OCI-LY7 (cell line): ENCODE data around the gene BBLN. TPM values are rescaled to one million over a fixed set of nuclear protein-coding genes. Genes with fewer than 3 reads are reported as not detected.

Source experiments
- BruUV-seq: library from RNA; stranded (reverse); fragments of 400-500 nt; replicated peaks from 2 replicates; lab custom pipeline; 2021; lab: Mats Ljungman, UMichigan
- CTCF ChIA-PET: fragments of 300-600 bp; sonication (Branson Sonifier 250); formaldehyde crosslinking; loops from one replicate; lab custom pipeline; 2022; ENCODE audit warnings: antibody characterized with exemption; ENCODE audit not compliant: unreplicated experiment; lab: Charles Lee
- POLR2A ChIA-PET: fragments of 300-600 bp; sonication (Branson Sonifier 250); formaldehyde crosslinking; loops from one replicate; lab custom pipeline; 2022; ENCODE audit warnings: antibody characterized with exemption; lab: Charles Lee
- DNase-seq: peaks from one replicate; pipeline ENCODE4 v3.0.0-alpha.2; 2015; ENCODE audit warnings: low spot score
- H2AFZ ChIP-seq: fragments of 200-600 bp; sonication (generic), shearing (Covaris generic); 2 replicates; pipeline ENCODE4 v1.6.1; 2014; ENCODE audit warnings: mild to moderate bottlenecking, antibody characterized with exemption, low read length, moderate library complexity
- H3K27ac ChIP-seq: fragments of 200-600 bp; sonication (generic); 2 replicates; pipeline ENCODE4 v1.5.1; 2014; ENCODE audit warnings: mixed run types, low read depth, mild to moderate bottlenecking, moderate library complexity, low read length, inconsistent platforms; ENCODE audit not compliant: poor library complexity, severe bottlenecking
- H3K36me3 ChIP-seq: fragments of 200-600 bp; sonication (generic); 2 replicates; pipeline ENCODE4 v1.6.1; 2014; ENCODE audit warnings: mild to moderate bottlenecking, antibody characterized with exemption, low read length, moderate library complexity, mixed read lengths; ENCODE audit not compliant: insufficient read depth
- H3K4me1 ChIP-seq: fragments of 200-600 bp; sonication (generic); 2 replicates; pipeline ENCODE4 v1.5.1; 2014; ENCODE audit warnings: mild to moderate bottlenecking, low read length; ENCODE audit not compliant: insufficient read depth, poor library complexity, severe bottlenecking
- H3K4me2 ChIP-seq: fragments of 200-600 bp; sonication (generic); 2 replicates; pipeline ENCODE4 v1.6.1; 2014; ENCODE audit warnings: mild to moderate bottlenecking, low read length
- H3K4me3 ChIP-seq: fragments of 200-600 bp; sonication (generic); 2 replicates; pipeline ENCODE4 v1.5.1; 2014; ENCODE audit warnings: mild to moderate bottlenecking, low read depth, low read length; ENCODE audit not compliant: poor library complexity, severe bottlenecking
- H3K79me2 ChIP-seq: fragments of 200-600 bp; sonication (generic); 2 replicates; pipeline ENCODE4 v1.6.1; 2016; ENCODE audit warnings: low read depth, mild to moderate bottlenecking, low read length, moderate library complexity, mixed read lengths; ENCODE audit not compliant: insufficient read depth
- H3K9me2 ChIP-seq: fragments of 200-600 bp; sonication (generic); 2 replicates; pipeline ENCODE4 v1.6.1; 2016; ENCODE audit warnings: mild to moderate bottlenecking, low read length, mixed read lengths; ENCODE audit not compliant: insufficient read depth
- H3K9me3 ChIP-seq: fragments of 200-600 bp; sonication (generic); 2 replicates; pipeline ENCODE4 v1.6.1; 2014; ENCODE audit warnings: mild to moderate bottlenecking, mixed run types, low read length, mixed read lengths
- H4K20me1 ChIP-seq: fragments of 200-600 bp; sonication (generic); 2 replicates; pipeline ENCODE4 v1.6.1; 2014; ENCODE audit warnings: mild to moderate bottlenecking, antibody characterized with exemption, low read length, moderate library complexity, mixed read lengths; ENCODE audit not compliant: insufficient read depth
- EZH2phosphoT487 ChIP-seq: fragments of 200-600 bp; sonication (generic); IDR thresholded peaks from 2 replicates; pipeline ENCODE4 v1.6.1; 2018; ENCODE audit warnings: low read depth, borderline replicate concordance, mild to moderate bottlenecking, mixed run types, antibody characterized with exemption, low read length, moderate library complexity, mixed read lengths
- intact Hi-C: fragments of 100-400 bp; cut with micrococcal nuclease; formaldehyde crosslinking; loops from one replicate; pipeline ENCODE4 v1.10.0; 2022; ENCODE audit not compliant: unreplicated experiment
- total RNA-seq, 2 experiments: library from RNA; depleted of rRNA in 1 of 2; stranded (reverse); fragments of >200 nt in 1 of 2; shearing (Covaris generic) in 1 of 2; gene quantifications; 2 replicates each; pipeline ENCODE4 v1.2.3, GENCODE V29; 2014 to 2022
- TF ChIP-seq, protein P1 (sequence below): fragments of 200-600 bp; sonication (generic); conservative IDR thresholded peaks from 2 replicates; pipeline ENCODE4 v1.5.1; 2014; ENCODE audit warnings: mild to moderate bottlenecking, antibody characterized with exemption, low read length, moderate library complexity, mixed read lengths

The BBLN gene
- total RNA-seq, 2 experiments from 2014 or later, result 66.9 to 104 TPM

DNA sequence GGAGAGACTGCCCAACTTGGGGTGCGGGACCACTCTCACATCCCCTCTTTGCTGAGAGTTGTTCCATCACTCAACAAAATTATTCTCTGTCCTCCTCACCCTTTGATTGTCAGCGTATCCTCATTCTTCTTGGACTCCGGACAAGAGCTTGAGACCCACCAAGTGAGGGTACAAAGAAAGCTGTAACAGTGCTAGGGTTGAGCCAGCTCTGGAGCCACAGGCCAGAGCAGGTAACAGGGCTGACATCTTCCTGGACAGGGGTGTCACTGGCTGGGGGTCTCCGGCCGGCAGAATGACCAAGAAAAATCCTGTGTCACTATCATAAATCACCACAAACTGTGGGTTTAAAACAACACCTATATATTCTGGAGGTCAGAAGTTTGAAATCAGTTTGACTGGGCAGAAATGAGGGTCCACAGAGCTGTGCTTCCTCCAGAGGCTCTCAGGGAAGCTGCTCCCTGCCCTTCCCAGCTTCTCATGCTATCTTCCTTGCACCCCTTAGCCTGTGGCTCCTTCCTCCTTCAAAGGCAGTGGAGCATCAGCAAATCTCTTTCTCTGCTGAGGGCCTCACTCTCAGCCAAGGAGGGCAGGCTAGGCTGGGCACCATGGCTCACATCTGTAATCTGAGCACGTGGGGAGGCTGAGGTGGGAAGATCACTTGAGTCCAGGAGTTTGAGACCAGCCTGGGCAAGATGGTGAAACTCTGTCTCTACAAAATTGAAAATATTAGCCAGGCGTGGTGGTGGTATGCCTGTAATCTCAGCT is 4.1 kb upstream of the BBLN start:
- BruUV-seq, result no TSS peak
- CTCF ChIA-PET, result no interaction called here

DNA sequence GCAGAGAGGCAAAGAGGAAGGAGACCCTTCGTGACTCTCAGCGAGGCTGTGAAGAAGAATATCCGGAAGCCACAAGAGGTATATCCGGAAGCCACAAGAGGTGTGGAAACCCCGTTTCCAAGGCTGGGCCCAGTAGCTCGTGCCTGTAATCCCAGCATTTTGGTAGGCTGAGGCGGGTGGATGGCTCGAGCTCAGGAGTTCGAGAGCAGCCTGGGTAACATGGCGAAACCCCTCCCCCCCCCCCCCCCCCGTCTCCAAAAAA is 612 bp upstream of the BBLN start:
- Histone ChIP-seq H2AFZ (peak overlapping the region; percentile 95), H3K9me3 (no peaks in the 10 kb centered on the region), H3K27ac (peak overlapping the region; percentile 41), H3K4me1 (peaks cover 14% of the 10 kb centered on the region), H3K4me3 (peak overlapping the region; percentile 70), H3K9me2 (no peaks in the 10 kb centered on the region), H3K79me2 (peaks cover 4% of the 10 kb centered on the region; the same call in 1 of the 2 replicates), H3K36me3 (peaks cover 23% of the 10 kb centered on the region), H3K4me2 (peak overlapping the region; percentile 88), H4K20me1 (no peaks in the 10 kb centered on the region)
- no TSS peak for BruUV-seq
- peak; percentile 31 for DNase-seq
- ChIA-PET POLR2A (interaction anchor here (0.6 kb wide), 2 partner anchors 17 to 175 kb away, joined by 3 to 5 read pairs; no protein-coding TSS in a partner anchor), CTCF (no interaction called here)
- intact Hi-C loops, result no loop called here
- TF ChIP-seq EZH2phosphoT487, result no peak
- TF ChIP-seq, protein P1, sequence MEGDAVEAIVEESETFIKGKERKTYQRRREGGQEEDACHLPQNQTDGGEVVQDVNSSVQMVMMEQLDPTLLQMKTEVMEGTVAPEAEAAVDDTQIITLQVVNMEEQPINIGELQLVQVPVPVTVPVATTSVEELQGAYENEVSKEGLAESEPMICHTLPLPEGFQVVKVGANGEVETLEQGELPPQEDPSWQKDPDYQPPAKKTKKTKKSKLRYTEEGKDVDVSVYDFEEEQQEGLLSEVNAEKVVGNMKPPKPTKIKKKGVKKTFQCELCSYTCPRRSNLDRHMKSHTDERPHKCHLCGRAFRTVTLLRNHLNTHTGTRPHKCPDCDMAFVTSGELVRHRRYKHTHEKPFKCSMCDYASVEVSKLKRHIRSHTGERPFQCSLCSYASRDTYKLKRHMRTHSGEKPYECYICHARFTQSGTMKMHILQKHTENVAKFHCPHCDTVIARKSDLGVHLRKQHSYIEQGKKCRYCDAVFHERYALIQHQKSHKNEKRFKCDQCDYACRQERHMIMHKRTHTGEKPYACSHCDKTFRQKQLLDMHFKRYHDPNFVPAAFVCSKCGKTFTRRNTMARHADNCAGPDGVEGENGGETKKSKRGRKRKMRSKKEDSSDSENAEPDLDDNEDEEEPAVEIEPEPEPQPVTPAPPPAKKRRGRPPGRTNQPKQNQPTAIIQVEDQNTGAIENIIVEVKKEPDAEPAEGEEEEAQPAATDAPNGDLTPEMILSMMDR, result no peak

More for the DNA sequence above, 4.1 kb upstream of the BBLN start:
- H3K79me2 ChIP-seq, result peaks cover 1% of the 10 kb centered on the region; the same call in 1 of the 2 replicates
- intact Hi-C loops, result no loop called here
- no peak overlapping the region for H3K27ac ChIP-seq
- no peaks in the 10 kb centered on the region for H3K9me2 ChIP-seq
- no peak overlapping the region for H2AFZ ChIP-seq
- peaks cover 9% of the 10 kb centered on the region for H3K4me1 ChIP-seq
- TF ChIP-seq, protein P1, result no peak
- TF ChIP-seq EZH2phosphoT487, result no peak
- no peaks in the 10 kb centered on the region for H3K36me3 ChIP-seq
- no peaks in the 10 kb centered on the region for H4K20me1 ChIP-seq
- no peak overlapping the region for H3K4me3 ChIP-seq
- no peaks in the 10 kb centered on the region for H3K9me3 ChIP-seq
- POLR2A ChIA-PET, result interaction anchor here (0.6 to 0.7 kb wide), 2 partner anchors 63 to 749 kb away, joined by 3 read pairs; no protein-coding TSS in a partner anchor
- DNase-seq, result no peak
- no peak overlapping the region for H3K4me2 ChIP-seq

DNA sequence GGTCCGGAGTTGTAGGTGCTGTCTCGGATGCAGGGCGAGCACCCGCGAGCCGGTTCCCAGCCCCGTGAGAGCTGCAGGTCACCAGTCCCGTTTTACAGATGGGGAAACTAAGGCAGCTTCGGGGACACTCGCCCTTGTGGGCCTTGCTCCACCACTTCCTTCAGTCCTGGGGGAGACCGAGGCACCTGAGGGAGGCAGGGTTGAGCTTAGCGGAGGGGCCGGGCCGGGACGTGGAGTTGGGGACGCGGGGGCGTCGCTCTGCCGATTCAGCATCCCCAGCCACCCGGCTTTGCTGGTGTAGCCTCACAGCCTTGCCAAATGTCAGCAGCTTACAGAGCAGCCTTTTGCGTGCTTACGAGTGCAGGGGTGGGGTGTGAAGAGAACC is 530 bp downstream of the BBLN start:
- Histone ChIP-seq H3K36me3 (peaks cover 29% of the 10 kb centered on the region), H3K9me3 (no peaks in the 10 kb centered on the region), H3K9me2 (no peaks in the 10 kb centered on the region), H3K4me2 (peak overlapping the region; percentile 95), H2AFZ (peak overlapping the region; percentile 96), H3K4me3 (peak overlapping the region; percentile 99), H3K27ac (peak overlapping the region; percentile 55), H3K4me1 (peaks cover 14% of the 10 kb centered on the region), H4K20me1 (no peaks in the 10 kb centered on the region), H3K79me2 (peaks cover 4% of the 10 kb centered on the region; the same call in 1 of the 2 replicates)
- intact Hi-C loops, result loop anchor here (1.0 kb wide), 1 partner anchor 32 kb away; no protein-coding TSS in a partner anchor
- POLR2A ChIA-PET, result interaction anchor here (0.9 kb wide), 1 partner anchor 11 kb away, joined by 5 read pairs; no protein-coding TSS in a partner anchor
- TF ChIP-seq, protein P1, result no peak
- no peak for TF ChIP-seq EZH2phosphoT487
- CTCF ChIA-PET, result no interaction called here
- BruUV-seq, result no TSS peak
- peak; percentile 52 for DNase-seq
